Measurements from ENCODE around the gene APOL6. TPM values are rescaled to one million over a fixed set of nuclear protein-coding genes. Genes with fewer than 3 reads are reported as not detected.

Gene APOL6
- total and polyA plus RNA-seq, 9 of the 15 experiments (the other 6 are each of a cell fraction or from before 2014, with no cell fraction given), result 0.29 to 1.2 (median 0.70) TPM

DNA sequence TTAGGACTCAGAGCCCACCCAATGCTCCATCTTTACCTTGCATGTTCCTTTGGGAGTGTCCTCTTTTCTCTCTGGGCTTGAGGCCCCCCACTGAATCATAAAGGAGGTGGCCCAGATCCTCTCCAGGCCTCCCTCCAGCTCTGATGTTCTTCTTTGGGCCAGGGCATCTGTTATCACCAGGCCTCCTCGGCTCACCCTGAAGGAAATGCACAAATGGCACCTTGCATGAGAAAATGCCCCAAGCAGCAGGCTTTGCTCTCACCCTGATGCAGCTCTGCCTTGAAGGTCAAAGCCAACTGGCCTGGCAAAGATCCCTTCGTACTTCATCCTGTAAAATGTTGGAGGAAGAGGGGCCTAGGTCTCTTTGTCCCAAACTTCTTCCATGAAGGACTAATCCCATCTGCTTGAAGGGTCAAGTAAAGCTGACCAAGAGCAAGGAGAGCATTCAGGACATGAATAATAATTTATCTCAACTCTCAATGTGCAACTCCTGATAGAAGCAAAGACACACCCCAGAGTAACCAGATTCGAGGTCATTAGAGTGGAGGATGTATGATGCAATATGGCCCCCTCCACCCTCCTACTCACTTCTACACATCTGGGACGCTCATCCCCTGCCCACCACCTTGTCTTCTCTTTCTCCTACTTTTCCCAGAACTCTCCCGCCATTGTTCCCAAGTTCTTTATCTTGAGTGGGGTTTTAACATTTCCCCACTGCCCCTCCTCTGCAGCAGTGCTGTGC lies 9.5 kb downstream of the APOL6 start (continued):
- TF ChIP-seq HMGN3 (IDR thresholded peaks at IDR 0.05; ENCODE audit: borderline replicate concordance, extremely low read depth, insufficient read length, low read depth, low read length) (no peak), SMARCA4 (IDR thresholded peaks at IDR 0.05) (peak; percentile 46; the same call in 1 of the 2 replicates), MCM5 (IDR thresholded peaks at IDR 0.05; ENCODE audit: low read depth) (no peak), ZNF778 (CRISPR knock-in tag; IDR thresholded peaks at IDR 0.05) (no peak), TAF7 (tag; IDR thresholded peaks at IDR 0.05) (no peak), JUNB (CRISPR knock-in tag; conservative IDR thresholded peaks at IDR 0.05) (no peak), ZNF79 (CRISPR knock-in tag; IDR thresholded peaks at IDR 0.05; ENCODE audit: low read depth) (no peak), POLR2G (IDR thresholded peaks at IDR 0.05; ENCODE audit: low read depth, low read length) (no peak), ESRRA (IDR thresholded peaks at IDR 0.05; ENCODE audit: borderline replicate concordance, low read depth) (peak; percentile 97), ZNF140 (CRISPR knock-in tag; IDR thresholded peaks at IDR 0.05) (no peak), NFE2 (IDR thresholded peaks at IDR 0.05; ENCODE audit: low read depth) (no peak), ZC3H11A (IDR thresholded peaks at IDR 0.05; ENCODE audit: low read depth, low read length) (no peak), MTA2 (IDR thresholded peaks at IDR 0.05; ENCODE audit: low read depth) (peak; percentile 41; the same call in 1 of the 2 replicates), FOSL1 (tag; conservative IDR thresholded peaks at IDR 0.05) (peak; percentile 41)
- TF ChIP-seq, protein P1, sequence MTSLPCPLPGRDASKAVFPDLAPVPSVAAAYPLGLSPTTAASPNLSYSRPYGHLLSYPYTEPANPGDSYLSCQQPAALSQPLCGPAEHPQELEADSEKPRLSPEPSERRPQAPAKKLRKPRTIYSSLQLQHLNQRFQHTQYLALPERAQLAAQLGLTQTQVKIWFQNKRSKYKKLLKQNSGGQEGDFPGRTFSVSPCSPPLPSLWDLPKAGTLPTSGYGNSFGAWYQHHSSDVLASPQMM (CRISPR knock-in tag; IDR thresholded peaks at IDR 0.05), result no peak
- TF ChIP-seq, protein P2, sequence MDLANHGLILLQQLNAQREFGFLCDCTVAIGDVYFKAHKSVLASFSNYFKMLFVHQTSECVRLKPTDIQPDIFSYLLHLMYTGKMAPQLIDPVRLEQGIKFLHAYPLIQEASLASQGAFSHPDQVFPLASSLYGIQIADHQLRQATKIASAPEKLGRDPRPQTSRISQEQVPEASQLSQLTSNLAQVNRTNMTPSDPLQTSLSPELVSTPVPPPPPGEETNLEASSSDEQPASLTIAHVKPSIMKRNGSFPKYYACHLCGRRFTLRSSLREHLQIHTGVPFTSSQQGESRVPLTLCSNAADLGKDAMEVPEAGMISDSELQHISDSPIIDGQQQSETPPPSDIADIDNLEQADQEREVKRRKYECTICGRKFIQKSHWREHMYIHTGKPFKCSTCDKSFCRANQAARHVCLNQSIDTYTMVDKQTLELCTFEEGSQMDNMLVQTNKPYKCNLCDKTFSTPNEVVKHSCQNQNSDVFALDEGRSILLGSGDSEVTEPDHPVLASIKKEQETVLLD (IDR thresholded peaks at IDR 0.05), result no peak
- TF ChIP-seq, protein P3, sequence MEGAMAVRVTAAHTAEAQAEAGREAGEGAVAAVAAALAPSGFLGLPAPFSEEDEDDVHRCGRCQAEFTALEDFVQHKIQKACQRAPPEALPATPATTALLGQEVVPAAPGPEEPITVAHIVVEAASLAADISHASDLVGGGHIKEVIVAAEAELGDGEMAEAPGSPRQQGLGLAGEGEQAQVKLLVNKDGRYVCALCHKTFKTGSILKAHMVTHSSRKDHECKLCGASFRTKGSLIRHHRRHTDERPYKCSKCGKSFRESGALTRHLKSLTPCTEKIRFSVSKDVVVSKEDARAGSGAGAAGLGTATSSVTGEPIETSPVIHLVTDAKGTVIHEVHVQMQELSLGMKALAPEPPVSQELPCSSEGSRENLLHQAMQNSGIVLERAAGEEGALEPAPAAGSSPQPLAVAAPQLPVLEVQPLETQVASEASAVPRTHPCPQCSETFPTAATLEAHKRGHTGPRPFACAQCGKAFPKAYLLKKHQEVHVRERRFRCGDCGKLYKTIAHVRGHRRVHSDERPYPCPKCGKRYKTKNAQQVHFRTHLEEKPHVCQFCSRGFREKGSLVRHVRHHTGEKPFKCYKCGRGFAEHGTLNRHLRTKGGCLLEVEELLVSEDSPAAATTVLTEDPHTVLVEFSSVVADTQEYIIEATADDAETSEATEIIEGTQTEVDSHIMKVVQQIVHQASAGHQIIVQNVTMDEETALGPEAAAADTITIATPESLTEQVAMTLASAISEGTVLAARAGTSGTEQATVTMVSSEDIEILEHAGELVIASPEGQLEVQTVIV (CRISPR knock-in tag; IDR thresholded peaks at IDR 0.05; ENCODE audit: borderline replicate concordance), result no peak
- TF ChIP-seq, protein P4, sequence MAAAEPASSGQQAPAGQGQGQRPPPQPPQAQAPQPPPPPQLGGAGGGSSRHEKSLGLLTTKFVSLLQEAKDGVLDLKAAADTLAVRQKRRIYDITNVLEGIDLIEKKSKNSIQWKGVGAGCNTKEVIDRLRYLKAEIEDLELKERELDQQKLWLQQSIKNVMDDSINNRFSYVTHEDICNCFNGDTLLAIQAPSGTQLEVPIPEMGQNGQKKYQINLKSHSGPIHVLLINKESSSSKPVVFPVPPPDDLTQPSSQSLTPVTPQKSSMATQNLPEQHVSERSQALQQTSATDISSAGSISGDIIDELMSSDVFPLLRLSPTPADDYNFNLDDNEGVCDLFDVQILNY (CRISPR knock-in tag; IDR thresholded peaks at IDR 0.05), result no peak
- TF ChIP-seq, protein P5, sequence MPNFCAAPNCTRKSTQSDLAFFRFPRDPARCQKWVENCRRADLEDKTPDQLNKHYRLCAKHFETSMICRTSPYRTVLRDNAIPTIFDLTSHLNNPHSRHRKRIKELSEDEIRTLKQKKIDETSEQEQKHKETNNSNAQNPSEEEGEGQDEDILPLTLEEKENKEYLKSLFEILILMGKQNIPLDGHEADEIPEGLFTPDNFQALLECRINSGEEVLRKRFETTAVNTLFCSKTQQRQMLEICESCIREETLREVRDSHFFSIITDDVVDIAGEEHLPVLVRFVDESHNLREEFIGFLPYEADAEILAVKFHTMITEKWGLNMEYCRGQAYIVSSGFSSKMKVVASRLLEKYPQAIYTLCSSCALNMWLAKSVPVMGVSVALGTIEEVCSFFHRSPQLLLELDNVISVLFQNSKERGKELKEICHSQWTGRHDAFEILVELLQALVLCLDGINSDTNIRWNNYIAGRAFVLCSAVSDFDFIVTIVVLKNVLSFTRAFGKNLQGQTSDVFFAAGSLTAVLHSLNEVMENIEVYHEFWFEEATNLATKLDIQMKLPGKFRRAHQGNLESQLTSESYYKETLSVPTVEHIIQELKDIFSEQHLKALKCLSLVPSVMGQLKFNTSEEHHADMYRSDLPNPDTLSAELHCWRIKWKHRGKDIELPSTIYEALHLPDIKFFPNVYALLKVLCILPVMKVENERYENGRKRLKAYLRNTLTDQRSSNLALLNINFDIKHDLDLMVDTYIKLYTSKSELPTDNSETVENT (CRISPR knock-in tag; IDR thresholded peaks at IDR 0.05), result no peak
